ENCODE measurements around the gene ACTL9.
"Not testable (repeated sequence)": the region's sequence is repeated elsewhere in the genome, so short reads cannot be mapped to it uniquely, and the experiment has no call there.

DNA sequence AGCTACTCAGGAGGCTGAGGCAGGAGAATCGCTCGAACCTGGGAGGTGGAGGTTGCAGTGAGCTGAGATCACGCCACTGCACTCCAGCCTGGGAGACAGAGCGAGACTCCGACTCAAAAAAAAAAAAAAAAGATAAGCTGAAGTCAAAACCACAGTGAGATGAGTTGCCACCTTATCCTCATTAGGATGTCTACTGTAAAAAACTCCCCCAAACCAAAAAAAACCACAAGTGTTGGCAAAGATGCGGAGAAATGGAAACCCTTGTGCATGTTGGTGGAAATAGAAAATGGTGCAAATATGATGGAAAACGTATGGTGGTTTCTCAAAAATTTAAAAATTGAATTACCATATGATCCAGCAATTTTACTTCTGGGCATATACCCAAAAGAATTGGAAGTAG lies 11.7 kb upstream of the ACTL9 start:
- TF ChIP-seq POLR2AphosphoS5 (IDR thresholded peaks at IDR 0.05; ENCODE audit: insufficient read depth in 1 of 2, low read depth in 1 of 2): not testable (repeated sequence)
- TF ChIP-seq, protein P1, sequence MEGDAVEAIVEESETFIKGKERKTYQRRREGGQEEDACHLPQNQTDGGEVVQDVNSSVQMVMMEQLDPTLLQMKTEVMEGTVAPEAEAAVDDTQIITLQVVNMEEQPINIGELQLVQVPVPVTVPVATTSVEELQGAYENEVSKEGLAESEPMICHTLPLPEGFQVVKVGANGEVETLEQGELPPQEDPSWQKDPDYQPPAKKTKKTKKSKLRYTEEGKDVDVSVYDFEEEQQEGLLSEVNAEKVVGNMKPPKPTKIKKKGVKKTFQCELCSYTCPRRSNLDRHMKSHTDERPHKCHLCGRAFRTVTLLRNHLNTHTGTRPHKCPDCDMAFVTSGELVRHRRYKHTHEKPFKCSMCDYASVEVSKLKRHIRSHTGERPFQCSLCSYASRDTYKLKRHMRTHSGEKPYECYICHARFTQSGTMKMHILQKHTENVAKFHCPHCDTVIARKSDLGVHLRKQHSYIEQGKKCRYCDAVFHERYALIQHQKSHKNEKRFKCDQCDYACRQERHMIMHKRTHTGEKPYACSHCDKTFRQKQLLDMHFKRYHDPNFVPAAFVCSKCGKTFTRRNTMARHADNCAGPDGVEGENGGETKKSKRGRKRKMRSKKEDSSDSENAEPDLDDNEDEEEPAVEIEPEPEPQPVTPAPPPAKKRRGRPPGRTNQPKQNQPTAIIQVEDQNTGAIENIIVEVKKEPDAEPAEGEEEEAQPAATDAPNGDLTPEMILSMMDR (IDR thresholded peaks at IDR 0.05): not testable (repeated sequence)
